HG03103 (cell line): ENCODE data around the gene RICTOR.
A peak's percentile ranks its signal among the peaks of the same experiment; 100 is the strongest.
"Not testable (repeated sequence)": the region's sequence is repeated elsewhere in the genome, so short reads cannot be mapped to it uniquely, and the experiment has no call there.

ENCODE experiments used
- ATAC-seq: cut with Tn5 transposase; IDR thresholded peaks from one replicate; pipeline ENCODE4 v1.9.1; 2021; ENCODE audit warnings: low read depth; ENCODE audit not compliant: unreplicated experiment

The RICTOR gene

DNA sequence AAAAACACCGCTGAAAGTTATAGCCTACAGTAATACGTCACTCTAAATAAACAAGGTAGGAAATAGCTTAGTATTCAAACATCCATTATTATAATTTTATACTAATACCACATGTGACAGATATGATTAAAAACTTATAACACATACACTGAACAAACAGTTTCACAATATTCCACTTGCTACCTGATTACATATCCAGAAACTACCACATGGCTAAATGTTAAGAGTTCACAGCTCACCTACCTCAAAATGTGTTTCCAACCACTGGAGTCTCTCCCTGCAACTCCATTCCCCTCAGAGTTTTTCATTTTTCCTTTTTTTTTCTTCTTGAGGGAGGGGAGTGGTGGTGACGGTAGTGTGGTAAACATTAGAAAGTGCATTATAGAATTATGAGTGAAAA, 12.1 kb downstream of the RICTOR start:
- no peak for ATAC-seq

DNA sequence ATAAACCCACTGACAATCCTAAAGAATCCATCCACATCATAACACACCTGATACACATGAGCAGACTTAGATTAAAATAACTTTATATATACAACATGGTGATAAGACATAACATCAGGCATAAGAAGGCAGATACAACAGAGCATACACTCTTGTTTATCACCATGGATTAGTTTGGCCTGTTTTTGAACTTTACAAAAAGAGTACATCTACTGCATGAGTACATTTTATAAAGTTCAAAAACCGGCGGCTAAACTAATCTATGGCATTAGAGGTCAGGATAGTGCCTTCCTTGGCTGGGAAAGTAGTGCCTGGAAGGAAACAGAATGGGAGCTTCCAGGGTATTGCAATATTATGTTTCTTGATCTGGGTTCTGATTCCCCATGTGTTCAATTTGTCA, 15.1 kb downstream of the RICTOR start:
- no peak for ATAC-seq

DNA sequence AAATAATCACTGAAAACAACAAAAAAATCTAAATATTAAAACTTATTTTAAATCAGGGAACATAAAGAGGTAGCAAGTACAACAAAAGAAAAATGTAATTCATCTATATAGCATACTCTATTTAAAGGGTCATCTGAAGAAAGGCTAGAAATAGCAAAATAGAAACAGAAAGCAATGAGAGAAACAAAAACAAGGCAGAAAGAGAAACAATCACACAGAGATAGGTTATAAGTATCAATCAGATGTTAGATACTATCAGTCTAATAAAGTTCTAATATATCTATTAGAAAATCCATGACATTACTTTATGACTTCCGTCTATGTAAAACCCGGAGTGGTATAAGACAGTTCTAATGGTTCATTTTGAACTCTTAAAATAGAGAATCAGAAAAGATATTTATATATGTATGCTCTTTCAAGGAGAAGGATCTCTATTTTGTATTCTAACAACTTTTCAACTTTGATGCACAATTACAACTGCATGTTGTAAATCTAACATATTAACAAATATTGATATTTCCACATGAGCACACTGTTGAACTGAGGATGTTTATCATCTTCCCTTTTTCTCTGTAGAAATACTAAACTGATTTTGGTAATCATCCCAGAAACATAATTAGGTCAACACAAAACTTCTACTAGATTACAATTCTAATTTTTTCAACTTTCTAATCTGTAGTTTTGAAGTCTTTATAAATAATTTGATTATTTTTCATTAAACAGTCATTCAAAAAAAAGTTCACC, 15.8 kb downstream of the RICTOR start:
- ATAC-seq = peak; percentile 79

- ATAC-seq = peak; percentile 50
Observed at GRCh38 chr5:39057734-39058133, 16.5 kb downstream of the RICTOR start.

- no peak for ATAC-seq
Observed at GRCh38 chr5:39055768-39056398, 18.3 kb downstream of the RICTOR start.

GRCh38 chr5:39055027-39055767, 19.0 kb downstream of the RICTOR start:
- ATAC-seq = no peak

- no peak for ATAC-seq
Observed at GRCh38 chr5:39053189-39053588, 21.0 kb downstream of the RICTOR start.

DNA sequence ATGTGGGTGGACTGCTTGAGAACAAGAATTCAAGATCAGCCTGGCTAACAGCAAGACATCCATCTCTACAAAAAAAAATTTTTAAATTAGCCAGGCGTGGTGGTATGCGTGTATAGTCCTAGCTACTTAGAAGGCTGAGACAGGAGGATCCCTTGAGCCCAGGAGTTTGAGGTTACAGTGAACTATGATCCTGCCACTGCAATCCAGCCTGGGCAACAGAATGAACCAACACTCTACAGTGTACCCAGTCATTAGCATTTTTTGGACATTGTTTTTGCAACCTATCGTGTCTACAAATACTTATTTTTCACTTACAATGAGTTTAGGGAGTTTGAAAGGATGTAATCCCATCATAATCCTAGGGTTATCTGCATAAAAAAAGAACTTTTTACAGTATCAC, 22.1 kb downstream of the RICTOR start:
- ATAC-seq = no peak

DNA sequence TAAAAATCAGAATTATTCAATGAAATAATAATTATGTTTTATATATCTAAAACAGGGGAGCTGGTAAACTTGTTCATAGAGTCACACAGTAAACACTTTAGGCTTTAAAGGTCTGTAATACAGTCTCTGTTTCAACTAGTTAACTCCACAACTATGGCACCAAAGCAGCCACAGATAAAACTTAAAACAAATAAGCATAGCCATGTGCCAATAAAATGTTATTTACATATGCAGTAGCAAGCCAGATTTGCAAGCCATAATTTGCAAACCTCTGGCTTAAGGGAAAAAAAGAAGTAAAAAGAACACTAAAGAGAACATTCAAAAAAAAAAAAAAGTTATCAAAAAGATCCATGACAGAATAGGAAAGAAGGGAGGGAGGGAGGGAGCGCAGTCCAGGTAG, 24.9 kb downstream of the RICTOR start:
- no peak for ATAC-seq

DNA sequence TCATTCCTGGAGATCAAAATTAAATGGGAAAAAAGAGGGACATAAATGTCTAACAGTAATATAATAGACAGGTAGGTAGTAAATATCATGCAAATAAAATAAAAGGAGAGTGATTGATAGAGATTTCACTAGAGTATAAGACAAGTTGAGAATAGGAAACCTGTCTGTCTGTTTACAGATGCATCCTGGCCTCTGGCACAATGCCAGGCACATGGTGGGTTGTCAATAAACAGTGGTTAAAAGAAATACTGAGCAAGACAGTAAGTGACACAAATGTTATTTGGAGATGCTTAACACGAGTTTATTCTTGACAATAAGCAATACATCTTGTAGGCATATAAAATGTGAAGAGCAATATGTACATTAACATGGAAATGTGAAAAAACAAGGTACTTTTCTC, 33.3 kb downstream of the RICTOR start:
- no peak for ATAC-seq

DNA sequence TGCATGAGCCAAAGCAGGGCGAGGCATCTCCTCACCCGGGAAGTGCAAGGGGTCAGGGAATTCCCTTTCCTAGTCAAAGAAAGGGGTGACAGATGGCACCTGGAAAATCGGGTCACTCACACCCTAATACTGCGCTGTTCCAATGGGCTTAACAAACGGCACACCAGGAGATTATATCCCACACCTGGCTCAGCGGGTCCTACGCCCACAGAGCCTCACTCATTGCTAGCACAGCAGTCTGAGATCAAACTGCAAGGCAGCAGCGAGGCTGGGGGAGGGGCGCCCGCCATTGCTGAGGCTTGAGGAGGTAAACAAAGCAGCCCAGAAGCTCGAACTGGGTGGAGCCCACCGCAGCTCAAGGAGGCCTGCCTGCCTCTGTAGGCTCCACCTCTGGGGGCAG, 39.7 kb downstream of the RICTOR start:
- ATAC-seq = not testable (repeated sequence)

DNA sequence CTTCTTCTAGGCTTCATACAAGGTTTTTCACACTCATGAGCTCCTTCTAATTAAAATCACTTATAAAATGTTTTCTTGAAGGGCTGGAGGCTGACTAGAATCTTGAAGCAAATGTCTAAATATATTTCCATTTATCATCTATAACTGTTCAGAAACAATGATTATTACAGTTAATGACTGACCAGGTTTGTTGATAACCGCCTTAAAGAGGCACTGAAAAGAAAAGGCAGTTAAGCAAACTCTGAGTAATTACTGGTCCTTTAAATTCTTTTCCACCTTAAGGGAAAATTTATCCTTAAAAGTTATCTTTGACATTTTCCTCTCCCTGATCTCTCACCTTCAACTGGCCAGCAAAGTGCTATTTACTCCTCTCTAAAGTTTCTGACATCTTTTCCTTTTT, 43.2 kb downstream of the RICTOR start:
- ATAC-seq = no peak

- ATAC-seq = no peak
Observed at GRCh38 chr5:39025456-39025855, 48.7 kb downstream of the RICTOR start.

DNA sequence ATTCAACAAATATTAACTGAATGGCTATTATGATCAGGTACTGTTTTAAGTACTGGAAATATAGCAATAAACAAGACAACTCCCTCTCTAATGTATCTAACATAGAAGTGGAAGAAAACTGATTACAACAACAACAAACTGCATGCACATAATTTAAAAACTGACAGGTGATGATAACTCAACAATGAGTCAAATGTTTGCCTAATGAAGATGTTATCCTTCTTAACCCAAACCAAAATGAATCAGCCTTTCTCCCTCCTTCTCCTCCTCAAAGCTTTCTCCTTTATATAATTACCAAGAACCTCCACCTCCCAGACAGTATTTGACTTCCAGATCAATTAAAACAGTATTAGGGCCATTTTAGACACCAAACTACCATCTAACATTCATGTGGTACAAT, 49.3 kb downstream of the RICTOR start:
- ATAC-seq = no peak

DNA sequence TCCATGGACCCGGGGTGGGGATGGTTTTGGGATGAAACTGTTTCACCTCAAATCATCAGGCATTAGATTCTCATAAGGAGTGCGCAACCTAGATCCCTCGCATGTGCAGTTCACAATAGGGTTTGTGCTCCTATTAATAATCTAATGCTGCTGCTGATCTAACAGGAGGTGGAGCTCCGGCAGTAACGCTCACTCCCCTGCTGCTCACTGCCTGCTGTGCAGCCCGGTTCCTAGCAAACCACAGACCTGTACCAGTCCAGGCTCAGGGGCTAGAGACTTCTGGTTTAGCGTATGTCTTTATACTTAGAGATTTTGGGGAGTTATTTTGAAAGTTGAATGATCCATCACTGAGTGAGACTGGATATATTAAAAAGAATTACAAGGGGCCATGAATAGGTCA, 50.2 kb downstream of the RICTOR start:
- no peak for ATAC-seq

GRCh38 chr5:39023121-39023520, 51.1 kb downstream of the RICTOR start:
- no peak for ATAC-seq

GRCh38 chr5:39022151-39022550, 52.0 kb downstream of the RICTOR start:
- ATAC-seq = no peak

DNA sequence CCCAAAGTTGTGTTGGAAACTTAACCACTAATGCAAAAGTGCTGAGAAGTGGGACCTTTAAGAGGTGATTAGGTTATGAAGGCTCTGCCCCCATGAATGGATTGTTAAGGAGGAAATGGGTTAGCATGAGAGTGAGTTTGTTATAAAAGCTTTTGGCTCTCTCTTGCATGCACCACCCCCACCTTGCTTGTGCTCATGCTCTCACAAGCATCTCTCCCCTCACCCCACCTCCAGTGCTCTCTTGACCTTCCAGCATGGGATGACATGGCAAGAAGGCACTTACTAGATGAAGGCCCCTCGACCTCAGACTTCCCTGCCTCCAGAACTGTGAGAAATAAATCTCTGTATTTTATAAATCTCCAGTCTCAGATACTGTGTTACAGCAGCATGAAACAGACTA, 52.8 kb downstream of the RICTOR start:
- ATAC-seq = no peak

DNA sequence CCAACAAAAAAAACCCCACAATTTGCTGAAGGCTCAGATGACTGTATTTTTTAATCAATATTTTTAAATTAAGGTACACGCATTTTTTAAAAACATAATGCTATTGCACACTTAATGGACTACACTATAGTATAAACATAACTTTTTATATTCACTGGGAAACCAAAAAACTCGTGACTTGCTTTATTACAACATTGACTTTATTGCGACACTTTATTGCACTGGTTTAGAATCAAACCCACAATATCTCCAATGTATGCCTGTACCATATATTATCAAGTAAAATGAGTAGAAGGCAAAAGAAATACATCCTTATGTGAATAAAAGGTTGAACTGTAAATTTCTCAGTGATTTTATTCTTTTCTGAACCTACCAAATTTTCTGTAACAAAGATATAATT, 53.7 kb downstream of the RICTOR start:
- ATAC-seq = no peak

- no peak for ATAC-seq
Observed at GRCh38 chr5:39019254-39019653, 54.9 kb downstream of the RICTOR start.

GRCh38 chr5:39017504-39017903, 56.7 kb downstream of the RICTOR start:
- ATAC-seq = no peak
